AG10803 (cell line): Measurements from ENCODE around the gene C16orf95.
A peak's percentile ranks its signal among the peaks of the same experiment; 100 is the strongest.

Experiments
- DNase-seq: peaks from one replicate; pipeline ENCODE4 v3.0.0; 2010; ENCODE audit warnings: low read depth
- H3K4me3 ChIP-seq: 2 replicates; pipeline ENCODE4 v1.5.1; 2011; ENCODE audit warnings: mild to moderate bottlenecking, low read length, control low read depth
- CTCF ChIP-seq: conservative IDR thresholded peaks from 2 replicates; pipeline ENCODE4 v1.5.1; 2011; ENCODE audit warnings: mild to moderate bottlenecking, low read length, control low read depth, inconsistent platforms

Gene C16orf95

GRCh38 chr16:87319997-87320491, 2.9 kb upstream of the C16orf95 start:
- no peak for TF ChIP-seq CTCF
- H3K4me3 ChIP-seq: no peak overlapping the region
- no peak for DNase-seq

- DNase-seq: no peak
- TF ChIP-seq CTCF: no peak
- no peak overlapping the region for H3K4me3 ChIP-seq
Measured at GRCh38 chr16:87319011-87319410, 1.8 kb upstream of the C16orf95 start.

- H3K4me3 ChIP-seq: peak overlapping the region; percentile 91
- peak; percentile 61 for DNase-seq
- TF ChIP-seq CTCF: no peak
Measured at GRCh38 chr16:87317750-87318644, 805 bp upstream of the C16orf95 start.

- TF ChIP-seq CTCF: no peak
- H3K4me3 ChIP-seq: peak overlapping the region; percentile 91
- no peak for DNase-seq
Measured at GRCh38 chr16:87316450-87316922, 706 bp downstream of the C16orf95 start.

- no peak for DNase-seq
- no peak overlapping the region for H3K4me3 ChIP-seq
- no peak for TF ChIP-seq CTCF
Measured at GRCh38 chr16:87314990-87315420, 2.2 kb downstream of the C16orf95 start.

GRCh38 chr16:87312008-87312407, 5.2 kb downstream of the C16orf95 start:
- H3K4me3 ChIP-seq: no peak overlapping the region
- no peak for TF ChIP-seq CTCF
- no peak for DNase-seq

- no peak overlapping the region for H3K4me3 ChIP-seq
- TF ChIP-seq CTCF: no peak
- no peak for DNase-seq
Measured at GRCh38 chr16:87311387-87311786, 5.8 kb downstream of the C16orf95 start.
